Sigmoid colon (tissue), 7 donors: ENCODE results near the gene KLF6. TPM values are rescaled to one million over a fixed set of nuclear protein-coding genes. Genes with fewer than 3 reads are reported as not detected.
A peak's percentile ranks its signal among the peaks of the same experiment; 100 is the strongest.

Source experiments
- DNase-seq: peaks from one replicate; pipeline ENCODE4 v3.0.0-alpha.2; 2019
- H3K27ac ChIP-seq, 4 donors: fragments of 200-600 bp; sonication (generic); one replicate each; pipeline ENCODE4 v1.5.1; 2016 to 2019; ENCODE audit warnings: mild to moderate bottlenecking in 1 of 4
- H3K27me3 ChIP-seq, 3 donors: fragments of 200-600 bp; sonication (generic); one replicate each; pipeline ENCODE4 v1.5.1; 2019; ENCODE audit warnings: mild to moderate bottlenecking in 1 of 3
- H3K36me3 ChIP-seq, 4 donors: fragments of 200-600 bp; sonication (generic); one replicate each; pipeline ENCODE4 v1.5.1; 2016 to 2019
- H3K4me1 ChIP-seq, 4 donors: fragments of 200-600 bp; sonication (generic); one replicate each; pipeline ENCODE4 v1.5.1; 2017 to 2019
- H3K4me3 ChIP-seq, 4 donors: fragments of 200-600 bp; sonication (generic); one replicate each; pipeline ENCODE4 v1.5.1; 2017 to 2019; ENCODE audit warnings: mild to moderate bottlenecking in 2 of 4, moderate library complexity in 1 of 4
- H3K9me3 ChIP-seq, 4 donors: fragments of 200-600 bp in 3 of 4; sonication (generic) in 3 of 4; one replicate each; pipeline versions ENCODE4 v1.5.1 to v1.6.1; 2013 to 2019
- EP300 ChIP-seq, 4 donors: sonication (generic); formaldehyde crosslinking; IDR thresholded peaks; one replicate each; pipeline ENCODE4 v1.6.1; 2017; ENCODE audit warnings: antibody characterized with exemption in 4 of 4
- POLR2A ChIP-seq, 2 donors: fragments of 450-650 bp; IDR thresholded peaks; one replicate each; pipeline ENCODE4 v1.6.1; 2016; ENCODE audit warnings: antibody characterized with exemption in 2 of 2, mild to moderate bottlenecking in 2 of 2, moderate library complexity in 2 of 2
- POLR2AphosphoS5 ChIP-seq, 4 donors: sonication (generic); formaldehyde crosslinking; IDR thresholded peaks; one replicate each; pipeline ENCODE4 v1.6.1; 2017; ENCODE audit warnings: antibody characterized with exemption in 4 of 4
- WGBS, 2 donors: extraction: QIAGEN DNeasy Blood & Tissue Kit; methylation state at CpG; one replicate each; pipeline ENCODE4 v1.1.7; 2013; 5-methylcytosine and 5-hydroxymethylcytosine counted together
- intact Hi-C: fragments of 100-400 bp; cut with DNase I; formaldehyde crosslinking; loops from one replicate; pipeline ENCODE4 v1.15.1; 2023
- polyA plus RNA-seq, 3 donors: library from polyadenylated mRNA; stranded (reverse); fragments of 200-250 nt; gene quantifications; one replicate each; pipeline ENCODE4 v1.2.3, GENCODE V29; 2013
- total RNA-seq, 4 donors: library from RNA; depleted of rRNA; stranded (reverse); fragments of >200 nt; gene quantifications; one replicate each; pipeline ENCODE4 v1.1.0, GENCODE V29; 2016
- TF ChIP-seq, protein P1 (sequence below), 4 experiments: fragments of 450-650 bp in 3 of 4; fragments of 200-600 bp in 1 of 4; IDR thresholded peaks; one replicate each; pipeline ENCODE4 v1.5.1; 2016 to 2019; ENCODE audit warnings: antibody characterized with exemption in 4 of 4, mild to moderate bottlenecking in 3 of 4, moderate library complexity in 2 of 4
- donor health status: healthy with polysubstance abuse.
- donor health status: Bipolar disorder and iron deficiency.
- donor health status: healthy.

Gene KLF6
- total and polyA plus RNA-seq, 7 donors, result 50.3 to 137 (median 91.6) TPM

DNA sequence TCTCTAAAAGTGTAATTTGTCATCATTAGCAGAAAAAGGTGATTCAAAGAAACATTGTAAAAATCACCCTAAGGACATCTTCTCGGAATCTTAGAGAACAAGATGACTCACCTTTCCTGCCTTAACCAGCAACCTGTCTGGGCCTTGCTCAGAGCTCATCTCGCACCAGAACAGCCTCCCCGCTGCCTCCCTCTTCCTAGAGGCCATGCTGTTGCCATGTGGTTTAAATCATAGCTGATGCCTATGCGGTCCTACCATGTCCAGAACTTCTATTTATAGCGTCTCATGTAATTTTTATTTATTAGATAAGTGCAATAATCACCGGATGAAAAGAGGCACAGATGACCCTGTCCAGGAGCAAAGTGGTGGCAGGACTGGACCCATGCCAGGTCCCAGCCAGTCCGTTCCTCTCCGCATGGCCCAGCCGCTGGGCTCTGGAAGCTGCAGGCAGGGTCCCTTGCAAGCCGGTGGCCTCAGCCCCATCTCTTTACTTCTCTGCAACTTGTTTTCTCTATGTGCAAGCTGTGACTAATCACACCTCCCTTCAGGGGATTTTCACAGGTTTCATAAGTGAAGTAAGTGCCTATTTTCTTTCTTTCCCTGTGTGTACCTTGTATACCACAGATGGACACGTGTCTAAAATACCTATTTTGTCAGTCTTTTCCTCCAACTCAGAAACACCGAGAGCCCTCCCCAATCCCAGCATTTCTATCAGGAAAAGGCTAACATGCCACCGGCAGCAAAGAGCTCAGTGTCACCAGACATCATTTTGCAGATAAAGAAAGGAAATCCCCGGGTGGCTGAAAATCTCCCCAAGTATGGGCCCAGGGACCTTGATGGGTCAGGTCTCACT is 27.1 kb downstream of the KLF6 start:
- no peak overlapping the region for H3K27ac ChIP-seq
- peaks cover 0 to 8% (median 5%) of the 10 kb centered on the region in 4 donors for H3K4me1 ChIP-seq
- no peak for TF ChIP-seq POLR2AphosphoS5 (IDR thresholded peaks at IDR 0.05)
- no peak for TF ChIP-seq POLR2A (IDR thresholded peaks at IDR 0.05)
- TF ChIP-seq, protein P1, sequence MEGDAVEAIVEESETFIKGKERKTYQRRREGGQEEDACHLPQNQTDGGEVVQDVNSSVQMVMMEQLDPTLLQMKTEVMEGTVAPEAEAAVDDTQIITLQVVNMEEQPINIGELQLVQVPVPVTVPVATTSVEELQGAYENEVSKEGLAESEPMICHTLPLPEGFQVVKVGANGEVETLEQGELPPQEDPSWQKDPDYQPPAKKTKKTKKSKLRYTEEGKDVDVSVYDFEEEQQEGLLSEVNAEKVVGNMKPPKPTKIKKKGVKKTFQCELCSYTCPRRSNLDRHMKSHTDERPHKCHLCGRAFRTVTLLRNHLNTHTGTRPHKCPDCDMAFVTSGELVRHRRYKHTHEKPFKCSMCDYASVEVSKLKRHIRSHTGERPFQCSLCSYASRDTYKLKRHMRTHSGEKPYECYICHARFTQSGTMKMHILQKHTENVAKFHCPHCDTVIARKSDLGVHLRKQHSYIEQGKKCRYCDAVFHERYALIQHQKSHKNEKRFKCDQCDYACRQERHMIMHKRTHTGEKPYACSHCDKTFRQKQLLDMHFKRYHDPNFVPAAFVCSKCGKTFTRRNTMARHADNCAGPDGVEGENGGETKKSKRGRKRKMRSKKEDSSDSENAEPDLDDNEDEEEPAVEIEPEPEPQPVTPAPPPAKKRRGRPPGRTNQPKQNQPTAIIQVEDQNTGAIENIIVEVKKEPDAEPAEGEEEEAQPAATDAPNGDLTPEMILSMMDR (IDR thresholded peaks at IDR 0.05), result no peak
- TF ChIP-seq EP300 (IDR thresholded peaks at IDR 0.05), result no peak

GRCh38 chr10:3757250-3757637 is 27.8 kb downstream of the KLF6 start:
- H3K27me3 ChIP-seq, result no peaks in the 10 kb centered on the region
- 77 to 87% methylated on average over 7 of the region's 7 CpGs for WGBS, 2 donors
- intact Hi-C loops, result no loop called here
- TF ChIP-seq EP300 (IDR thresholded peaks at IDR 0.05), result no peak
- TF ChIP-seq POLR2AphosphoS5 (IDR thresholded peaks at IDR 0.05), result no peak
- TF ChIP-seq, protein P1 (IDR thresholded peaks at IDR 0.05), result no peak
- TF ChIP-seq POLR2A (IDR thresholded peaks at IDR 0.05), result no peak
- DNase-seq, result no peak
- no peak overlapping the region for H3K27ac ChIP-seq
- no peak overlapping the region for H3K4me3 ChIP-seq
- no peaks in the 10 kb centered on the region for H3K9me3 ChIP-seq
- H3K4me1 ChIP-seq, result peaks cover 0 to 8% (median 5%) of the 10 kb centered on the region in 4 donors
- no peaks in the 10 kb centered on the region for H3K36me3 ChIP-seq

More for the DNA sequence above, 27.1 kb downstream of the KLF6 start:
- DNase-seq, result no peak
- 73 to 85% methylated on average over 14 of the region's 14 CpGs for WGBS, 2 donors
- no peaks in the 10 kb centered on the region for H3K27me3 ChIP-seq
- no peaks in the 10 kb centered on the region for H3K36me3 ChIP-seq
- no peaks in the 10 kb centered on the region for H3K9me3 ChIP-seq
- H3K4me3 ChIP-seq, result no peak overlapping the region
- intact Hi-C loops, result no loop called here

DNA sequence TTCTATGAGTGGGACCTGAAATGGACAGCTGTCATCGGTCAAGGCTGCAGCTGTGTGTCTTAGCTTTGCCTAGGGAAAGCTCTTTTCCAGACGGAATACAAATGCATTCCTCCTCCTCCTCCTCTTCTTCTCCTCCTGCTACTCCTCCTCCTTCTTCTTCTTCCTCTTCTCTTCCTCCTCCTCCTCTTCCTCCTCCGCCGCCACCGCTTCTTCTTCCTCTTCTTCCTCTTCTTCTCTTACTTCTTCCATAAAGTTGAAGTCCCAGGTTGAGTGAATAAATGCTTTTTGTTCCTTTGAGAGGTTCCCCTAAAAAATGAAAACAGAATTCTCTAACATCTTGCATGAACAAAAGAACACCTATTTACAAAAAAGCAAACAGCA is 28.7 kb downstream of the KLF6 start:
- Histone ChIP-seq H3K4me1 (peaks cover 0 to 8% (median 5%) of the 10 kb centered on the region in 4 donors), H3K36me3 (no peaks in the 10 kb centered on the region), H3K27ac (no peak overlapping the region), H3K27me3 (no peaks in the 10 kb centered on the region), H3K9me3 (no peaks in the 10 kb centered on the region), H3K4me3 (no peak overlapping the region)
- DNase-seq, result no peak
- intact Hi-C loops, result no loop called here
- TF ChIP-seq POLR2AphosphoS5 (IDR thresholded peaks at IDR 0.05) (no peak), EP300 (IDR thresholded peaks at IDR 0.05) (no peak), POLR2A (IDR thresholded peaks at IDR 0.05) (no peak)
- TF ChIP-seq, protein P1 (IDR thresholded peaks at IDR 0.05), result no peak
- WGBS, 2 donors, result 93% methylated on average over 5 of the region's 5 CpGs

- intact Hi-C loops, result no loop called here
These were observed 29.3 kb downstream of the KLF6 start for GRCh38 chr10:3755440-3756359.

More at GRCh38 chr10:3755440-3756359, 29.3 kb downstream of the KLF6 start:
- peak overlapping the region in 3 of 4 donors; percentile 21 to 51 (median 44) for H3K27ac ChIP-seq
- WGBS, 2 donors, result 90 to 91% methylated on average over 14 of the region's 14 CpGs
- no peak overlapping the region for H3K4me3 ChIP-seq
- DNase-seq, result no peak
- TF ChIP-seq EP300 (IDR thresholded peaks at IDR 0.05), result no peak
- H3K27me3 ChIP-seq, result no peaks in the 10 kb centered on the region
- no peaks in the 10 kb centered on the region for H3K9me3 ChIP-seq
- peaks cover 0 to 11% (median 6%) of the 10 kb centered on the region in 4 donors for H3K4me1 ChIP-seq
- no peaks in the 10 kb centered on the region for H3K36me3 ChIP-seq
